MM.1S (cell line): ENCODE results near the gene EVI5L.

Source experiments
- CTCF ChIP-seq: fragments of 300-600 bp; sonication (generic); IDR thresholded peaks from 2 replicates; pipeline ENCODE4 v1.5.1; 2016; ENCODE audit warnings: antibody characterized with exemption, low read length, mixed read lengths
- EZH2 ChIP-seq: fragments of 300-600 bp; sonication (generic); optimal IDR thresholded peaks from 2 replicates; pipeline ENCODE3; 2017; ENCODE audit warnings: low read depth, mild to moderate bottlenecking, antibody characterized with exemption, low read length, mixed read lengths

DNA sequence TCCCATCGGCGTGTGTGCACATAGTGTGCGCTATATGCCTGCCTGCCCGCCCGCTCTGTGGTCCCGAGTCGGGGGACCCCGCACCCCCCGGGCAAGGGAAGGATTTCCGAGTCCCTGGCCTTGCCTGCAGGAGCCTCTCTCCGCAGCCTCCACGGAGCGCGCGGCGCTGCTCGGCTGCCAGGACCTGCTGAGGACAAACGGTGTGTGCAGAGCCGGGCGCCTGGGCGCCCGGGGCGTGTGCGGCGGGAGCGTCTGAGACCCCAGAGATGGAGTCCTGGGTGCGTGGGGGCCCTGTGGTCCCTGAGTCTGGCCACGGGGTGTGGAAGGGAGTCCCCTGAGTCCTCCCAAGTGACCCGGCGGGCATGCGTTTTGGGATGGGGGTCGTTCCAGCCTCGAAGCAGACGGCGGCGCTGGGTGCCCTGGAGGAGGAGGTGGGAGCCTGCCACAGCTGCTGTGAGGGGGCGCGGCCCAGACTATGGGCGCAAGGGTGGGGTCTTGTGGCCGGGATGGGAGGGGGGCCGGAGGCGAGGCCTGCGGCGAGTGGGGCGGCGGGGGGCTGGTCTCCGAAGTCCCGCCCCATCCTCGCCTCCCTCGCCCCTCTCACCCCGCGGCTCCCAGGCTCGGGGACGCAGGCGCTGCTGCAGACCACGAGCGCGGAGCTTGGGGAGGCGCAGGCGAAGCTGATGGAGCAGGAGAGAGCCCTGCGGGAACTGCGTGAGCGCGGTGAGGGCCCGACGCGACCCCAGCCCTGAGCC lies 41.7 kb upstream of the EVI5L start:
- TF ChIP-seq EZH2 (no peak), CTCF (no peak)
